GM23338 (cell line): ENCODE data around the gene WDR1. TPM values are rescaled to one million over a fixed set of nuclear protein-coding genes. Genes with fewer than 3 reads are reported as not detected.

ENCODE experiments used
- ATAC-seq: fragments of 200-7000 bp; cut with Tn5 transposase; 3 replicates; pipeline ENCODE4 v1.9.1; 2020
- DNase-seq: peaks from one replicate; pipeline ENCODE4 v3.0.0-alpha.2; 2015; ENCODE audit warnings: low spot score
- H2AFZ ChIP-seq: fragments of 200-600 bp; sonication (generic); 2 replicates; pipeline ENCODE4 v1.8.0; 2016; ENCODE audit warnings: antibody characterized with exemption, mild to moderate bottlenecking, moderate library complexity
- H3F3A ChIP-seq: fragments of 200-600 bp; sonication (generic); replicated peaks from 2 replicates; pipeline ENCODE4 v1.8.0; 2017; ENCODE audit warnings: antibody characterized with exemption, mixed run types, low read depth
- H3K27ac ChIP-seq: fragments of 200-600 bp; sonication (generic); 2 replicates; pipeline ENCODE4 v1.6.1; 2016; ENCODE audit warnings: low read depth
- H3K27me3 ChIP-seq: fragments of 200-600 bp; sonication (generic); 2 replicates; pipeline ENCODE4 v1.8.0; 2016; ENCODE audit warnings: mild to moderate bottlenecking, mixed run types, moderate library complexity; ENCODE audit not compliant: insufficient read depth
- H3K36me3 ChIP-seq: fragments of 200-600 bp; sonication (generic); 2 replicates; pipeline ENCODE4 v1.8.0; 2016; ENCODE audit warnings: mild to moderate bottlenecking; ENCODE audit not compliant: insufficient read depth
- H3K4me1 ChIP-seq: fragments of 200-600 bp; sonication (generic); 2 replicates; pipeline ENCODE4 v1.8.0; 2016; ENCODE audit warnings: mild to moderate bottlenecking, moderate library complexity; ENCODE audit not compliant: insufficient read depth
- H3K4me2 ChIP-seq: fragments of 200-600 bp; sonication (generic); 2 replicates; pipeline ENCODE4 v1.7.1; 2017; ENCODE audit warnings: mixed run types
- H3K4me3 ChIP-seq: fragments of 200-600 bp; sonication (generic); 2 replicates; pipeline ENCODE4 v1.6.1; 2016; ENCODE audit warnings: mixed run types
- H3K79me2 ChIP-seq: fragments of 200-600 bp; sonication (generic); replicated peaks from 2 replicates; pipeline ENCODE4 v1.8.0; 2017; ENCODE audit warnings: mild to moderate bottlenecking; ENCODE audit not compliant: insufficient read depth
- H3K9me2 ChIP-seq: fragments of 200-600 bp; sonication (generic); 2 replicates; pipeline ENCODE4 v1.8.0; 2017; ENCODE audit not compliant: insufficient read depth
- H4K20me1 ChIP-seq: fragments of 200-600 bp; sonication (generic); replicated peaks from 2 replicates; pipeline ENCODE4 v1.8.0; 2017; ENCODE audit warnings: mild to moderate bottlenecking; ENCODE audit not compliant: insufficient read depth
- H3K27ac Mint-ChIP-seq: 2 replicates; pipeline ENCODE4 v1.8.0; 2020; ENCODE audit warnings: inconsistent platforms, mild to moderate bottlenecking, moderate library complexity, mixed read lengths
- H3K27me3 Mint-ChIP-seq: 3 replicates; pipeline ENCODE4 v1.8.0; 2022; ENCODE audit warnings: low read depth, mild to moderate bottlenecking, moderate library complexity, mixed read lengths, inconsistent platforms; ENCODE audit not compliant: insufficient read depth, poor library complexity
- H3K36me3 Mint-ChIP-seq: 3 replicates; pipeline ENCODE4 v1.8.0; 2021; ENCODE audit warnings: low read depth, mild to moderate bottlenecking, inconsistent platforms, moderate library complexity, mixed read lengths
- H3K4me1 Mint-ChIP-seq: 3 replicates; pipeline ENCODE4 v1.8.0; 2020; ENCODE audit warnings: mild to moderate bottlenecking, inconsistent platforms, mixed read lengths
- H3K4me3 Mint-ChIP-seq: 3 replicates; pipeline ENCODE4 v1.8.0; 2021; ENCODE audit warnings: moderate library complexity, mild to moderate bottlenecking, inconsistent platforms, mixed read lengths
- H3K9me3 Mint-ChIP-seq: 3 replicates; pipeline ENCODE4 v1.8.0; 2020; ENCODE audit warnings: moderate library complexity, mild to moderate bottlenecking, inconsistent platforms, mixed read lengths
- ETS1 ChIP-seq: IDR thresholded peaks from 2 replicates; pipeline ENCODE4 v1.6.1; 2016; ENCODE audit warnings: antibody characterized with exemption
- EZH2 ChIP-seq: fragments of 200-600 bp; sonication (generic); IDR thresholded peaks from one replicate; pipeline ENCODE4 v1.8.0; 2017; ENCODE audit warnings: antibody characterized with exemption, mild to moderate bottlenecking, low read depth; ENCODE audit not compliant: unreplicated experiment
- NANOG ChIP-seq: IDR thresholded peaks from 2 replicates; pipeline ENCODE4 v1.6.1; 2016; ENCODE audit warnings: antibody characterized with exemption, borderline replicate concordance
- POLR2AphosphoS5 ChIP-seq: IDR thresholded peaks from 2 replicates; pipeline ENCODE4 v1.6.1; 2016; ENCODE audit warnings: antibody characterized with exemption, low read depth
- STAT1 ChIP-seq: IDR thresholded peaks from one replicate; pipeline ENCODE4 v1.6.1; 2016; ENCODE audit warnings: antibody characterized with exemption; ENCODE audit not compliant: unreplicated experiment
- ZNF114 ChIP-seq: fragments of 250-450 bp; sonication (Bioruptor Pico); IDR thresholded peaks from 2 replicates; pipeline ENCODE4 v1.5.0; 2020; ENCODE audit warnings: mild to moderate bottlenecking, moderate library complexity
- ZNF331 ChIP-seq: fragments of 250-450 bp; sonication (Bioruptor Pico); IDR thresholded peaks from 2 replicates; pipeline ENCODE4 v1.5.0; 2020; ENCODE audit warnings: low read depth, mild to moderate bottlenecking, moderate library complexity
- polyA plus RNA-seq: library from polyadenylated mRNA; unstranded; fragments of >200 nt; fragmentation: Nextera tagmentation; extraction: Ambion mirVana; gene quantifications from 2 replicates; pipeline ENCODE4 v1.2.1, GENCODE V29; 2016
- total RNA-seq: library from RNA; depleted of rRNA; stranded (reverse); fragments of >200 nt; shearing (Covaris generic); gene quantifications from 2 replicates; pipeline ENCODE4 v1.2.3, GENCODE V29; 2014
- TF ChIP-seq, protein P1 (sequence below): IDR thresholded peaks from one replicate; pipeline ENCODE4 v1.6.1; 2018; ENCODE audit warnings: antibody characterized with exemption; ENCODE audit not compliant: unreplicated experiment

WDR1 gene
- total and polyA plus RNA-seq, 2 experiments from 2014 or later, result 93.2 to 248 TPM

DNA sequence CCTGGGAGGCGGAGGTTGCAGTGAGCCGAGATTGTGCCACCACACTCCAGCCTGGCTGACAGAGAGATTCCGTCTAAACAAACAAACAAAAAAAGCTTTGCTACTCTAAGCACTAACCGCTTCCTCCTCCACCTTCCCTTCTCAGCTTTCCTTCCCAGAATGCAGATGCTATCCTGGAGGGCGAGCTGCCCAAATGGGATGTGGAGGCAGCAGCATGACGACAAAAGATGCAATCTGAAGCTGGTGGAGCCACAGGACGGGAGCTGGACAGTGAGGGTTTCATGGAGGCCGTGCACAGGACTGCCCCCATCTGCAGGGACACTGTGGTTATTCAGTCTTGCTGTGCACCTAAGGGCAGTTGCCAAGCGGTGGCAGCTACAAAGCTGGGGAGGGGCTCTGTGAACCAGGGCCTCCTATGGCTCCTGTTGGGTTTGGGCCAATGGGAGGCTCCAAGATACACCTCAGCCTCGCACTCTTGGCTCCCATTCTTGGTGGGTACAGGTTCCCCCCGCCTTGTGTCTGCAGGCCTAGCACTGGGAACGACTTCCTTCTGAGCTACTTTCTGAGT lies 47.4 kb downstream of the WDR1 start (continued):
- TF ChIP-seq POLR2AphosphoS5, result no peak
- TF ChIP-seq ETS1, result no peak
- no peak for TF ChIP-seq STAT1
- TF ChIP-seq EZH2, result no peak

DNA sequence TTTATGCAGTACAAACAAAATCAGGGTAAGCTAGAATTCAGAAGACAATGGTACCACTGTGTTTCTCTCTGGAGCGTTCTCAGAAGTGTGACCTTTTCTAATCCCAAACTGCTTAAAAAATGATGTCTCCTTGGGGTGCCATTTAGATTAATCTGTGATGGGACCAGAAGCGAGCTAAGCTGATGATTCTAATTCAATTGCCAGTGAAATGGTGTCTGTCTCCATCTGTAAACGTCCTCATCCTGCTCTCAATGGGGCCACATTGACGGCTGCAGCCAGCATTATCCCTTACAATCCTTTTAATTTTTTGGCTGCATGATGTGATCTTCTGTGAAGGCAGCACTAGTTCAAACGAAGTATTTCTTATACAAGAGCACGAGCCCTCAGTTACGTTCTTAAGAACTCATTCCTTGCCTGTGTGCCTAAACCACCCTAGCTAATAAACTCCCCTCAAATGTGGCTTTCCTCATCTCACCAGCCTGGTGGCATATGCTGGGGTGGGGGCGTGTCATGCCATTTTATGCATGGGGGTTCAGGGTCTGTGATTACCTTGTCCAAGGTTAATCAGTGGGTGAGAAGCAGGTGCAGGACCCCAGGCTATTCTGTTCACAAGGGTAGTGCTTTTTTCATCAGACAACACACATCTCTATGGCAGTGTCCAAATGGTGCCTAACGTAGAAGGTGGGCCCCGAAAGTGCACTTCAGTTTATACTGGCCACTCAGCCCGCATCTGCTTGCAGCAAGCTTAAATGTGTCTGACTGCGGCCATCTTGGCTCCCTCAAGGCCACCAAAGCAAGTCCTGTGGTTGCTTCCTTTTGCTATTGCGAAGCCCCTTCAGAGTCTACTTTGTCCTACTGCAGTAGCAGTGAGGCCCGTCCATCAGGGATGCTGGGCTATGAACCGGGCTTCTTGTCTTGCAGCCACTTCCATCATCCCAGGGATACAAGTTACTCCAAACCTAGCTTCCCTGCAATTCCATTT lies 49.6 kb downstream of the WDR1 start:
- Mint-ChIP-seq H3K27me3 (peaks cover 10% of the 10 kb centered on the region), H3K9me3 (no peaks in the 10 kb centered on the region), H3K4me1 (peaks cover 19% of the 10 kb centered on the region), H3K27ac (no peak overlapping the region), H3K36me3 (peaks cover 12% of the 10 kb centered on the region; the same call in 2 of the 3 replicates), H3K4me3 (no peak overlapping the region)
- Histone ChIP-seq H3K27ac (no peak overlapping the region), H2AFZ (no peak overlapping the region), H3K9me2 (no peaks in the 10 kb centered on the region), H3K4me2 (no peak overlapping the region), H3K27me3 (no peaks in the 10 kb centered on the region), H3K79me2 (no peaks in the 10 kb centered on the region), H3F3A (no peaks in the 10 kb centered on the region), H4K20me1 (no peaks in the 10 kb centered on the region; the same call in none of the 2 replicates), H3K36me3 (no peaks in the 10 kb centered on the region), H3K4me3 (no peak overlapping the region), H3K4me1 (peaks cover 10% of the 10 kb centered on the region)
- DNase-seq (no peak), ATAC-seq (no peak)
- TF ChIP-seq, protein P1, sequence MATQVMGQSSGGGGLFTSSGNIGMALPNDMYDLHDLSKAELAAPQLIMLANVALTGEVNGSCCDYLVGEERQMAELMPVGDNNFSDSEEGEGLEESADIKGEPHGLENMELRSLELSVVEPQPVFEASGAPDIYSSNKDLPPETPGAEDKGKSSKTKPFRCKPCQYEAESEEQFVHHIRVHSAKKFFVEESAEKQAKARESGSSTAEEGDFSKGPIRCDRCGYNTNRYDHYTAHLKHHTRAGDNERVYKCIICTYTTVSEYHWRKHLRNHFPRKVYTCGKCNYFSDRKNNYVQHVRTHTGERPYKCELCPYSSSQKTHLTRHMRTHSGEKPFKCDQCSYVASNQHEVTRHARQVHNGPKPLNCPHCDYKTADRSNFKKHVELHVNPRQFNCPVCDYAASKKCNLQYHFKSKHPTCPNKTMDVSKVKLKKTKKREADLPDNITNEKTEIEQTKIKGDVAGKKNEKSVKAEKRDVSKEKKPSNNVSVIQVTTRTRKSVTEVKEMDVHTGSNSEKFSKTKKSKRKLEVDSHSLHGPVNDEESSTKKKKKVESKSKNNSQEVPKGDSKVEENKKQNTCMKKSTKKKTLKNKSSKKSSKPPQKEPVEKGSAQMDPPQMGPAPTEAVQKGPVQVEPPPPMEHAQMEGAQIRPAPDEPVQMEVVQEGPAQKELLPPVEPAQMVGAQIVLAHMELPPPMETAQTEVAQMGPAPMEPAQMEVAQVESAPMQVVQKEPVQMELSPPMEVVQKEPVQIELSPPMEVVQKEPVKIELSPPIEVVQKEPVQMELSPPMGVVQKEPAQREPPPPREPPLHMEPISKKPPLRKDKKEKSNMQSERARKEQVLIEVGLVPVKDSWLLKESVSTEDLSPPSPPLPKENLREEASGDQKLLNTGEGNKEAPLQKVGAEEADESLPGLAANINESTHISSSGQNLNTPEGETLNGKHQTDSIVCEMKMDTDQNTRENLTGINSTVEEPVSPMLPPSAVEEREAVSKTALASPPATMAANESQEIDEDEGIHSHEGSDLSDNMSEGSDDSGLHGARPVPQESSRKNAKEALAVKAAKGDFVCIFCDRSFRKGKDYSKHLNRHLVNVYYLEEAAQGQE, result no peak
- TF ChIP-seq ETS1 (no peak), EZH2 (no peak), NANOG (no peak), STAT1 (no peak), ZNF331 (CRISPR knock-in tag) (no peak), ZNF114 (CRISPR knock-in tag) (no peak)
